ENCODE results near the gene PIK3R1.

GRCh38 chr5:68182534-68182933 lies 33.0 kb upstream of the PIK3R1 start:
- TF ChIP-seq, protein P1, sequence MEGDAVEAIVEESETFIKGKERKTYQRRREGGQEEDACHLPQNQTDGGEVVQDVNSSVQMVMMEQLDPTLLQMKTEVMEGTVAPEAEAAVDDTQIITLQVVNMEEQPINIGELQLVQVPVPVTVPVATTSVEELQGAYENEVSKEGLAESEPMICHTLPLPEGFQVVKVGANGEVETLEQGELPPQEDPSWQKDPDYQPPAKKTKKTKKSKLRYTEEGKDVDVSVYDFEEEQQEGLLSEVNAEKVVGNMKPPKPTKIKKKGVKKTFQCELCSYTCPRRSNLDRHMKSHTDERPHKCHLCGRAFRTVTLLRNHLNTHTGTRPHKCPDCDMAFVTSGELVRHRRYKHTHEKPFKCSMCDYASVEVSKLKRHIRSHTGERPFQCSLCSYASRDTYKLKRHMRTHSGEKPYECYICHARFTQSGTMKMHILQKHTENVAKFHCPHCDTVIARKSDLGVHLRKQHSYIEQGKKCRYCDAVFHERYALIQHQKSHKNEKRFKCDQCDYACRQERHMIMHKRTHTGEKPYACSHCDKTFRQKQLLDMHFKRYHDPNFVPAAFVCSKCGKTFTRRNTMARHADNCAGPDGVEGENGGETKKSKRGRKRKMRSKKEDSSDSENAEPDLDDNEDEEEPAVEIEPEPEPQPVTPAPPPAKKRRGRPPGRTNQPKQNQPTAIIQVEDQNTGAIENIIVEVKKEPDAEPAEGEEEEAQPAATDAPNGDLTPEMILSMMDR (conservative IDR thresholded peaks at IDR 0.05; ENCODE audit: low read depth, low read length), result no peak
- TF ChIP-seq RAD21 (IDR thresholded peaks at IDR 0.05; ENCODE audit: low read length) (no peak), POLR2A (IDR thresholded peaks at IDR 0.05; ENCODE audit: low read depth, low read length) (no peak), CEBPB (IDR thresholded peaks at IDR 0.05; ENCODE audit: low read depth, low read length) (no peak), SMC3 (IDR thresholded peaks at IDR 0.05; ENCODE audit: low read depth, low read length) (no peak), MAZ (IDR thresholded peaks at IDR 0.05; ENCODE audit: borderline replicate concordance, low read depth, low read length) (no peak), BHLHE40 (IDR thresholded peaks at IDR 0.05; ENCODE audit: low read depth, low read length) (no peak), ELK1 (IDR thresholded peaks at IDR 0.05; ENCODE audit: borderline replicate concordance, low read depth, low read length) (no peak), RFX5 (IDR thresholded peaks at IDR 0.05; ENCODE audit: low read depth, low read length) (no peak), FOS (IDR thresholded peaks at IDR 0.05; ENCODE audit: low read depth, low read length) (no peak), CHD1 (IDR thresholded peaks at IDR 0.05; ENCODE audit: low read depth, low read length) (no peak), USF2 (IDR thresholded peaks at IDR 0.05; ENCODE audit: low read depth, low read length) (no peak)
